Stimulated activated CD8-positive, alpha-beta memory T cell treated with anti-CD3 and anti-CD28 coated beads, Interleukin-12 subunit alpha, Interleukin-12 subunit beta, amount 100 ng/mL, for 24 hours (primary cell): Measurements from ENCODE around the gene RAD51C.
"Not testable (repeated sequence)": the region's sequence is repeated elsewhere in the genome, so short reads cannot be mapped to it uniquely, and the experiment has no call there.

Source experiments
- DNase-seq: peaks from one replicate; pipeline ENCODE4 v3.0.0-alpha.2; 2020; ENCODE audit errors: extremely low read depth

The RAD51C gene

GRCh38 chr17:58734811-58735210 is 42.4 kb downstream of the RAD51C start:
- DNase-seq = no peak

DNA sequence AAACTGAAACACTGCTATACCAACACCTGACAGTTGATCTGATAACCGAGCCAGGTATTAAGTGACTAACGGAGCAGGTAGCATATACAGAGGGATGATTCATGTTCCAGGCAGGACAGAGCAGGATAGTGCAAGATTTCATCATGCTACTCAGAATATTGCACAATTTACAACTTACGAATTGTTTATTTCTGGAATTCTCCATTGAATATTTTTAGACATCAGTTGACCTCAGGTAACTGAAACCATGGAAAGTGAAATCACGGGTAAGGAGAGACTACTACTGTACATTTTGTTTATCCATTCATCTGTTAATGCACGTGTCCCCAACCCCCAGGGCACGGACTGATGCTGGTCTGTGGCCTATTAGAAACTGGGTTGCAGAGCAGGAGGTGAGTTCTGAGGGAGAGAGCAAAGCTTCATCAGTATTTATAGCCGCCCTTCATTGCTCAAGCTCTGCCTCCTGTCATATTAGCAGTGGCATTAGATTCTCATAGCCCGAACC is 48.8 kb downstream of the RAD51C start:
- no peak for DNase-seq

GRCh38 chr17:58747674-58748073 is 55.3 kb downstream of the RAD51C start:
- no peak for DNase-seq

DNA sequence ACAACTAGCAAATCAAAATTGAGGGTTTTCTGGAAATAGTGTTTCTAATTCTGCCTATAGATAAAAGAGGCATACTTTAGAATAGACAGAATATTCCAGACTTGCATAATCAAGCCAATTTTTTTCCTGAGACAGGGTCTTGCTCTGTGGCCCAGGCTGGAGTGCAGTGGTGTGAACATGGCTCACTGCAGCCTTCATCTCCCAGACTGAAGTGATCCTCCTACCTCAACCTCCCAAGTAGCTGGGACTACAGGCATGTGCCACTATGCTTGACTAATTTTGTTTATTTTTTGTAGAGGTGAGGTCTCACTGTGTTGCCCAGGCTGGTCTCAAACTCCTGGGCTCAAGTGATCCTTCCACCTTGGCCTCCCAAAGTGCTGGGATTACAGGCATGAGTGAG is 57.2 kb downstream of the RAD51C start:
- DNase-seq = not testable (repeated sequence)

DNA sequence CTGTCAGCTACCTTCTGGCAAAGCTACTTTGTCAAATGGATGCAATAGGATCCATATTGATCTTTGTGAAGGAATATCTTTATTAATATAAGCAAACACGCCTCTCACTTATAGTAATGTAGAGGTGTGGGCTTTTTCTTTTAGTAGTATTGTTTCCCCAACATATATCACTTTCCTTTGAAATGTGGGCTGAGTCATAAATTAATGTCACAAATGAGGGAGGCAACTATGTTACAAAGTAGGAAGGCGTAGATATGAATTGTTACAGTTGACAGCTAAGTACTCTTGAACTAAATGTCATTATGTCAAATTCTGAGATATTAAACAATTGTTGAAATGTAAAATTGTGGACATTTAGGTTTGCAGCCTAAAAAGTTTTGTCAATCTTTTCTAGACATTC is 60.6 kb downstream of the RAD51C start:
- no peak for DNase-seq

GRCh38 chr17:58755269-58755576 is 62.8 kb downstream of the RAD51C start:
- no peak for DNase-seq

- no peak for DNase-seq
Observed at GRCh38 chr17:58755577-58756245, 63.3 kb downstream of the RAD51C start, which contains the start of gene PPM1E. Gene PPM1E, plus strand, starts transcription at chr17:58755854.

GRCh38 chr17:58756246-58757161 is 64.1 kb downstream of the RAD51C start:
- DNase-seq = no peak

DNA sequence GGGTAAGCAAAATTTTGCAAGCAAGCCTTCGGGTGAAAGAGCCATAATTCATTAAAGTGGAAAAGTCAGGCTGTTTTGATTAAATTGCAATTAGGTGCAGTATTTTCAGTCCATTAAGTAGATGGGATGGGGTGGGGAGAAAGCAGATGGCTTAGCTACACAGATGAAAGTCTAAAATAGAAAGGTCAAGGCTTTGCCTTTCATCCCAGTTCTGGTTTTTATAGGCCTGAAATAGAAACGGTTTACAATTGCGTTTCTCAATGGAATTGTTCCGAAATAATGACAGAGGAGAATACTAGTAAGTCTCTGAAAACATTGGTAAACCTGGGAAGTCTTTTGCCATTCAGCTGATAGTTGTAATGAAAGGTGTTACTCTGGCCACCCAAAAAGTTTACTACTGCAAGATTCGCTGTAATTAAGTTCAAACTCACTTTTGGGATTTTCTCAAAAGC is 64.8 kb downstream of the RAD51C start:
- DNase-seq = no peak

DNA sequence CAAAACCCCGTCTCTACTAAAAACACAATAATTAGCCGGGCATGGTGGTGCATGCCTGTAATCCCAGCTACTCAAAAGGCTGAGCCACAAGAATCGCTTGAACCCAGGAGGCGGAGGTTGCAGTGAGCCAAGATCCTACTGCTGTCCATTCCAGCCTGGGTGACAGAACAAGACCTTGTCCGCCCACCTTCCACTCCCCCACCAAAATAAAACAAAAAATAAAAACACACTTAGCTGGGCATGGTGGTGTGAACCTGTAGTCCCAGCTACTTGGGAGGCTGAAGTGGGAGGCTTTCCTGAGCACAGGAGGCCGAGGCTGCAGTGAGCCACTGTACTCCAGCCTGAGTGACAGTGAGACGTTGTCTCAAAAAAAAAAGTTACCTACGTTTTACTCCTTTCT is 66.5 kb downstream of the RAD51C start:
- DNase-seq = no peak

GRCh38 chr17:58759522-58759921 is 67.1 kb downstream of the RAD51C start:
- no peak for DNase-seq

- DNase-seq = no peak
Observed at GRCh38 chr17:58760248-58760647, 67.8 kb downstream of the RAD51C start.

DNA sequence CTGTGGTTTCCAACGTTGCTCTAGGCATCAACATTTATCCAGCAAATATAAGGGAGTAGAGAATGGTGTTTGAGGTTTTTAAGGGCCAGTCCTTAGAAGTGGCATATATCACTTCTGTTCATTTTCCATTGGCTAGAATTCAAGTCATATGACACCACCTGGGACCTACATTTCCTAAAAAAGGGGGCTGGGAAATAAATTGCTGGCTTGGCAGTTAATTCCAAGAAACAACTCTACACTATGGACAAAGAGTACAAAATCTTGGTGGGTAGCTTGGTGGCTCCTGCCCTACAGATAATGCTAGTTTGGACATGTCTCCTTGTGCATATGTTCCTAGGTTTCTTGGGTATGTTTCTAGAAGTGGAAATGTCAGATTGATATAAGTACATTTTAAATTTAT is 70.9 kb downstream of the RAD51C start:
- no peak for DNase-seq

DNA sequence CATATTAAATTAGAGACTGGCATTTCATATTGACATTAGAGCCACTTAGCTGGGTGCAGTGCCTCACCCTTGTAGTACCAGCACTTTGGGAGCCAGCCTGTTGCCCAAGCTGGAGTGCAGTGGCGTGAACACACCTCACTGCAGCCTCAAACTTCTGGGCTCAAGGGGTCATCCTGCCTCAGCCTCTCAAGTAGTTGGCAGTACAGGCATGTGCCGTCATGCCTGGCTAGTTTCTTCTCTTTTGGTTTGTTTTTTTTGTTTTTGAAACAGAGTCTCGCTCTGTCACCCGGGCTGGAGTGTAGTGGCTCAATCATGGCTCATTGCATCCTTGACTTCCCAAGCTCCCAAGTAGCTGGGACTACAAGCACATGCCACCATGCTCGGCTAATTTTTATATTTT is 72.0 kb downstream of the RAD51C start:
- DNase-seq = no peak

GRCh38 chr17:58778482-58778881 is 86.1 kb downstream of the RAD51C start:
- DNase-seq = not testable (repeated sequence)

- DNase-seq = no peak
Observed at GRCh38 chr17:58779446-58779845, 87.0 kb downstream of the RAD51C start.

DNA sequence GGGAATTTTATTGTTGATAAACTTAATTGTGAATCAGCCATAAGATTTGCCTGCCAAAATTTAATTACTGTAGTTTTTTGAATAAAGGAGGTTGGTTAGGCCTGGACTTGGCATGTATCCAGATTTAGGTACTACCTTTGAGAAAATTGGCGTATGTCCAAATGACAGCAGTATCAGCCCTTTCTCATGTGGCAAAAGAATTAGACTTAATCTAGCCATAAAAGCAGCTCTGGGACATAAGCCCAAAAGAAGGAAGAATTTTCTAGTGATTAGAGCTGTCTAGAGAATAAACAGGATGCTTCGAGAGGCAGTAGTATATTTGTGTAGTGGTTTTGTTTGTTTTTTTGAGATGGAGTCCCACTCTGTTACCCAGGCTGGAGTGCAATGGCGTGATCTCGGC is 91.0 kb downstream of the RAD51C start:
- no peak for DNase-seq

- DNase-seq = no peak
Observed at GRCh38 chr17:58785097-58785496, 92.7 kb downstream of the RAD51C start.
